A549 (cell line): ENCODE results near the gene ERFL. TPM values are rescaled to one million over a fixed set of nuclear protein-coding genes. Genes with fewer than 3 reads are reported as not detected.

Experiments used
- ATAC-seq, 2 experiments: fragments of 200-7000 bp in 1 of 2; fragments of >200 bp in 1 of 2; cut with Nextera tagmentation in 1 of 2; cut with Tn5 transposase in 1 of 2; 3 replicates each; pipeline versions ENCODE4 v1.8.0 to v1.9.1; 2018 to 2020; ENCODE audit warnings: mild to moderate bottlenecking in 1 of 2, moderate library complexity in 1 of 2
- CTCF ChIA-PET: fragments of 300-600 bp; sonication (Branson Sonifier 250); formaldehyde crosslinking; extraction: SDS; loops from one replicate; lab custom pipeline; 2021; ENCODE audit warnings: antibody characterized with exemption, inconsistent platforms; lab: Yijun Ruan, JAX
- POLR2A ChIA-PET: fragments of 350-600 bp; formaldehyde crosslinking; extraction: SDS; loops from one replicate; lab custom pipeline; 2021; ENCODE audit warnings: antibody characterized with exemption, inconsistent platforms; lab: Yijun Ruan, JAX
- DNase-seq, 2 experiments: peaks; one replicate each; pipeline versions ENCODE4 v3.0.0 to v3.0.0-alpha.2; 2011 to 2016; ENCODE audit warnings: low read depth in 1 of 2, low spot score in 1 of 2
- FAIRE-seq: peaks from 2 replicates; lab custom pipeline; 2011; peaks lifted over from hg19 to GRCh38; lab: Jason Lieb, UNC
- H3K27ac ChIP-seq, 2 experiments: fragments of >200 bp; sonication (Bioruptor Twin); formaldehyde crosslinking; 3 replicates each; pipeline ENCODE4 v1.5.1; 2016 to 2017
- H3K4me1 ChIP-seq: fragments of >200 bp; sonication (Bioruptor Twin); formaldehyde crosslinking; 3 replicates; pipeline ENCODE4 v1.6.1; 2016
- H3K4me2 ChIP-seq: fragments of >200 bp; sonication (Bioruptor Twin); formaldehyde crosslinking; 3 replicates; pipeline ENCODE4 v1.6.1; 2016
- H3K4me3 ChIP-seq: fragments of >200 bp; sonication (Bioruptor Twin); formaldehyde crosslinking; 3 replicates; pipeline ENCODE4 v1.5.1; 2016
- H3K9me3 ChIP-seq: fragments of >200 bp; sonication (Bioruptor Twin); formaldehyde crosslinking; 3 replicates; pipeline ENCODE4 v1.6.1; 2016
- CHD4 ChIP-seq: fragments of 200-600 bp; sonication (generic); IDR thresholded peaks from 2 replicates; pipeline ENCODE4 v1.6.1; 2016; ENCODE audit warnings: antibody characterized with exemption, mild to moderate bottlenecking, borderline replicate concordance
- ELK1 ChIP-seq: fragments of 150-350 bp; IDR thresholded peaks from 2 replicates; pipeline ENCODE4 v1.6.1; 2014; ENCODE audit warnings: low read depth, mild to moderate bottlenecking, low read length
- FOSB ChIP-seq: fragments of 250-450 bp; sonication (Bioruptor Pico); IDR thresholded peaks from 2 replicates; pipeline ENCODE4 v1.5.0; 2020; ENCODE audit warnings: mild to moderate bottlenecking, moderate library complexity
- HMGXB4 ChIP-seq: fragments of 250-450 bp; sonication (Bioruptor Pico); IDR thresholded peaks from 2 replicates; pipeline ENCODE4 v1.5.0; 2021; ENCODE audit warnings: mild to moderate bottlenecking, moderate library complexity, borderline replicate concordance
- HOXA7 ChIP-seq: fragments of 250-450 bp; sonication (Bioruptor Pico); IDR thresholded peaks from 2 replicates; pipeline ENCODE4 v1.5.0; 2020; ENCODE audit warnings: mild to moderate bottlenecking, moderate library complexity
- JUN ChIP-seq, 2 experiments: fragments of >200 bp; sonication (Bioruptor Twin); formaldehyde crosslinking; IDR thresholded peaks; 2 replicates in 1 of 2; 3 replicates in 1 of 2; pipeline ENCODE4 v1.6.1; 2016 to 2017
- NFE2L2 ChIP-seq: fragments of 150-350 bp; conservative IDR thresholded peaks from 2 replicates; pipeline ENCODE4 v1.6.1; 2014; ENCODE audit warnings: low read length
- NR3C1 ChIP-seq: fragments of >200 bp; sonication (Bioruptor Twin); formaldehyde crosslinking; IDR thresholded peaks from 3 replicates; pipeline ENCODE4 v1.6.1; 2017
- RARB ChIP-seq: fragments of 250-450 bp; sonication (Bioruptor Pico); IDR thresholded peaks from 2 replicates; pipeline ENCODE4 v1.8.0; 2021; ENCODE audit warnings: mild to moderate bottlenecking, moderate library complexity
- TFCP2L1 ChIP-seq: fragments of 250-450 bp; sonication (Bioruptor Pico); IDR thresholded peaks from 2 replicates; pipeline ENCODE4 v1.5.0; 2021; ENCODE audit warnings: mild to moderate bottlenecking
- TP53 ChIP-seq: fragments of 250-450 bp; sonication (Bioruptor Pico); IDR thresholded peaks from 2 replicates; pipeline ENCODE4 v1.5.0; 2021; ENCODE audit warnings: mild to moderate bottlenecking, moderate library complexity
- ZNF302 ChIP-seq: fragments of 250-450 bp; sonication (Bioruptor Pico); IDR thresholded peaks from 2 replicates; pipeline ENCODE4 v1.9.0; 2021; ENCODE audit warnings: inconsistent platforms, mild to moderate bottlenecking, moderate library complexity
- WGBS: methylation state at CpG from one replicate; pipeline ENCODE4 v1.1.6; 2017; ENCODE audit errors: missing lambda C conversion rate; 5-methylcytosine and 5-hydroxymethylcytosine counted together
- polyA plus RNA-seq, 4 experiments: library from polyadenylated mRNA; depleted of rRNA in 3 of 4; stranded (reverse); fragments of >200 nt; fragmentation: RNase III in 1 of 4; extraction: RNeasy Plus Mini Kit Qiagen cat#74134 plus additional on column Dnase treatment in 1 of 4; gene quantifications; 2 replicates in 3 of 4; 3 replicates in 1 of 4; pipeline ENCODE4 v1.2.3, GENCODE V29; 2011 to 2017

ERFL gene
- polyA plus RNA-seq, 2 of the 4 experiments (the other 2 are of a cell fraction), result 0.15 to 0.19 TPM

- H3K4me1 ChIP-seq, result peaks cover 74% of the 10 kb centered on the region
- H3K27ac ChIP-seq, result peak overlapping the region in 1 of 2 experiments; percentile 95; a peak in 3 of 6 replicates
- 0 out of 2 replicates have a peak, but pooled peaks have one; percentile 39 for TF ChIP-seq HMGXB4
- TF ChIP-seq NR3C1, result no peak
- H3K4me2 ChIP-seq, result peak overlapping the region; percentile 98
- FAIRE-seq (no peak), ATAC-seq (no peak), DNase-seq (no peak)
- ChIA-PET POLR2A (interaction anchor here (0.6 to 4.2 kb wide), 4 partner anchors 8 to 21 kb away, joined by 3 to 27 read pairs (median 13); no protein-coding TSS in a partner anchor), CTCF (interaction anchor here (0.8 to 3.5 kb wide), 5 partner anchors 9 to 94 kb away, joined by 3 to 36 read pairs (median 6); partner anchors contain the start of gene CD79A)
- 89% methylated on average over 11 of the region's 11 CpGs for WGBS
- H3K9me3 ChIP-seq, result no peaks in the 10 kb centered on the region
- peak overlapping the region; percentile 89; the same call in 2 of the 3 replicates for H3K4me3 ChIP-seq
Measured at GRCh38 chr19:41863209-41863931, 64.9 kb downstream of the ERFL start.

- H3K4me1 ChIP-seq, result peaks cover 65% of the 10 kb centered on the region
- POLR2A ChIA-PET, result interaction anchor here (0.6 to 4.2 kb wide), 5 partner anchors 9 to 532 kb away, joined by 3 to 27 read pairs (median 3); no protein-coding TSS in a partner anchor
- DNase-seq (no peak), FAIRE-seq (peak; percentile 80), ATAC-seq (no peak)
- TF ChIP-seq ZNF302 (CRISPR knock-in tag), result no peak
- no peak for TF ChIP-seq ELK1
- 0 out of 2 replicates have a peak, but pooled peaks have one; percentile 19 for TF ChIP-seq TP53 (CRISPR knock-in tag)
- peak; percentile 31; the same call in 1 of the 2 replicates for TF ChIP-seq HOXA7 (CRISPR knock-in tag)
- TF ChIP-seq CHD4, result no peak
- TF ChIP-seq TFCP2L1 (CRISPR knock-in tag), result 0 out of 2 replicates have a peak, but pooled peaks have one; percentile 7
- peak in 1 of 2 experiments; percentile 23; a peak in 1 of 5 replicates for TF ChIP-seq JUN (IDR thresholded peaks at IDR 0.05)
- 72% methylated on average over 2 of the region's 2 CpGs for WGBS
- peak overlapping the region; percentile 98 for H3K4me2 ChIP-seq
- CTCF ChIA-PET, result interaction anchor here (0.6 to 3.5 kb wide), 8 partner anchors 10 to 95 kb away, joined by 3 to 36 read pairs (median 4); partner anchors contain the start of gene CD79A
- peak overlapping the region; percentile 90 to 95; a peak in 4 of 6 replicates for H3K27ac ChIP-seq
- peak overlapping the region; percentile 89 for H3K4me3 ChIP-seq
- H3K9me3 ChIP-seq, result no peaks in the 10 kb centered on the region
Measured at GRCh38 chr19:41862445-41862986, 65.7 kb downstream of the ERFL start.

GRCh38 chr19:41861846-41862245, 66.4 kb downstream of the ERFL start:
- FAIRE-seq, result no peak
- peak overlapping the region; percentile 90 to 95 for H3K27ac ChIP-seq
- ATAC-seq, result no peak
- peaks cover 59% of the 10 kb centered on the region for H3K4me1 ChIP-seq
- peak overlapping the region; percentile 98 for H3K4me2 ChIP-seq
- H3K4me3 ChIP-seq, result peak overlapping the region; percentile 89
- whole genome bisulfite sequencing, result 60% methylated on average over 9 of the region's 9 CpGs
- CTCF ChIA-PET, result interaction anchor here (0.6 to 16.4 kb wide), 8 partner anchors 9 to 90 kb away, joined by 3 to 243 read pairs (median 5); no protein-coding TSS in a partner anchor
- no peak for TF ChIP-seq NFE2L2
- 0 out of 2 replicates have a peak, but pooled peaks have one; percentile 29 for TF ChIP-seq FOSB (CRISPR knock-in tag)
- TF ChIP-seq RARB, result 0 out of 2 replicates have a peak, but pooled peaks have one; percentile 6
- TF ChIP-seq, all 56 proteins: peak for 2
- no peaks in the 10 kb centered on the region for H3K9me3 ChIP-seq
- POLR2A ChIA-PET, result interaction anchor here (3.3 to 3.5 kb wide), 2 partner anchors 10 to 12 kb away, joined by 27 to 102 read pairs; no protein-coding TSS in a partner anchor
- no peak for DNase-seq
